Stomach (tissue), 4 donors: ENCODE results near the gene MRPL50.

ENCODE experiments used
- EP300 ChIP-seq: sonication (generic); formaldehyde crosslinking; IDR thresholded peaks from one replicate; pipeline ENCODE4 v1.6.1; 2017; ENCODE audit warnings: antibody characterized with exemption
- POLR2A ChIP-seq, 4 donors: fragments of 450-650 bp; IDR thresholded peaks; one replicate each; pipeline ENCODE4 v1.6.1; 2016; ENCODE audit warnings: antibody characterized with exemption in 4 of 4, control low read depth in 2 of 4, mild to moderate bottlenecking in 1 of 4, moderate library complexity in 1 of 4
- TF ChIP-seq, protein P1 (sequence below), 7 experiments: fragments of 450-650 bp in 4 of 7; fragments of 200-600 bp in 3 of 7; sonication (generic) in 3 of 7; IDR thresholded peaks; one replicate each; pipeline ENCODE4 v1.5.1; 2016 to 2019; ENCODE audit warnings: antibody characterized with exemption in 7 of 7, control low read depth in 2 of 7, mild to moderate bottlenecking in 1 of 7

DNA sequence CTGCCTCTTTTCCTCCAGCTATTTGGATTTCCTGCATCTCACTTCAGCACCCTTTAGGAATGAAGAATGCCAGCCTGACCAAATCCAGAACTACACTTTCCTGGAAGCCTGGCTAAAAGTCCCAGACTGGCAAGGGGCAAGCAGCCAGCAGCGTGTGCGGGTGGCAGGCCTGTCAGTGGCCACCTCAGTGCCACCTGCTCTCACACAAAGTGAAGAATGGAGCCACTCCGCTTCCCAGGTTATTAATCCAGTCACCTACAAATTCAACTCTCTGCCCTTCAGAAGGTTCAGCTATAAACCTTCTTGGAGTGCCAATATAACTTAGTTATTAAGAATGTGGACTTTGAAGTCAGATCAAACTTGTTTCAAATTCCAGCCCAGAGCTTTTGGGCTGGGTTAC lies 43.9 kb upstream of the MRPL50 start:
- TF ChIP-seq POLR2A (IDR thresholded peaks at IDR 0.05) (no peak), EP300 (no peak)
- TF ChIP-seq, protein P1, sequence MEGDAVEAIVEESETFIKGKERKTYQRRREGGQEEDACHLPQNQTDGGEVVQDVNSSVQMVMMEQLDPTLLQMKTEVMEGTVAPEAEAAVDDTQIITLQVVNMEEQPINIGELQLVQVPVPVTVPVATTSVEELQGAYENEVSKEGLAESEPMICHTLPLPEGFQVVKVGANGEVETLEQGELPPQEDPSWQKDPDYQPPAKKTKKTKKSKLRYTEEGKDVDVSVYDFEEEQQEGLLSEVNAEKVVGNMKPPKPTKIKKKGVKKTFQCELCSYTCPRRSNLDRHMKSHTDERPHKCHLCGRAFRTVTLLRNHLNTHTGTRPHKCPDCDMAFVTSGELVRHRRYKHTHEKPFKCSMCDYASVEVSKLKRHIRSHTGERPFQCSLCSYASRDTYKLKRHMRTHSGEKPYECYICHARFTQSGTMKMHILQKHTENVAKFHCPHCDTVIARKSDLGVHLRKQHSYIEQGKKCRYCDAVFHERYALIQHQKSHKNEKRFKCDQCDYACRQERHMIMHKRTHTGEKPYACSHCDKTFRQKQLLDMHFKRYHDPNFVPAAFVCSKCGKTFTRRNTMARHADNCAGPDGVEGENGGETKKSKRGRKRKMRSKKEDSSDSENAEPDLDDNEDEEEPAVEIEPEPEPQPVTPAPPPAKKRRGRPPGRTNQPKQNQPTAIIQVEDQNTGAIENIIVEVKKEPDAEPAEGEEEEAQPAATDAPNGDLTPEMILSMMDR (IDR thresholded peaks at IDR 0.05) = no peak
